HEK293 (cell line): Measurements from ENCODE around the gene CPT1A.

Experiments
- CTCF ChIA-PET: fragments of 350-600 bp; formaldehyde crosslinking; extraction: SDS; loops from one replicate; lab custom pipeline; 2021; ENCODE audit warnings: antibody characterized with exemption; lab: Yijun Ruan, JAX
- POLR2A ChIA-PET: fragments of 300-600 bp; formaldehyde crosslinking; extraction: SDS; loops from one replicate; lab custom pipeline; 2020; ENCODE audit warnings: antibody characterized with exemption, inconsistent platforms; lab: Yijun Ruan, JAX
- H3K27ac ChIP-seq: fragments of 200-500 bp; sonication (Bioruptor generic); 2 replicates; pipeline ENCODE4 v1.5.1; 2014; ENCODE audit warnings: low read depth, low read length, control low read depth, inconsistent platforms; ENCODE audit errors: extremely low read depth
- H3K36me3 ChIP-seq, 2 experiments: fragments of 200-500 bp in 1 of 2; sonication (Bioruptor generic) in 1 of 2; 1 replicate in 1 of 2; 2 replicates in 1 of 2; pipeline ENCODE4 v1.5.1; 2014 to 2017; ENCODE audit warnings: inconsistent platforms in 2 of 2, low read length in 2 of 2; ENCODE audit not compliant: control insufficient read depth in 2 of 2, insufficient read depth in 1 of 2
- H3K4me1 ChIP-seq: fragments of 200-500 bp; sonication (Bioruptor generic); 2 replicates; pipeline ENCODE4 v1.5.1; 2014; ENCODE audit warnings: mild to moderate bottlenecking, low read length, inconsistent platforms; ENCODE audit not compliant: control insufficient read depth, insufficient read depth
- H3K4me3 ChIP-seq: 2 replicates; pipeline ENCODE4 v1.5.1; 2011; ENCODE audit warnings: low read depth, mild to moderate bottlenecking, control low read depth, low read length, moderate library complexity
- H3K9me3 ChIP-seq: fragments of 200-500 bp; sonication (Bioruptor generic); 2 replicates; pipeline ENCODE4 v1.5.1; 2014; ENCODE audit warnings: low read depth, low read length, inconsistent platforms; ENCODE audit not compliant: control insufficient read depth, insufficient read depth
- GLIS1 ChIP-seq: fragments of 450-650 bp; formaldehyde crosslinking; IDR thresholded peaks from 2 replicates; pipeline ENCODE4 v1.5.1; 2016; ENCODE audit warnings: missing biosample characterization, missing genetic modification characterization
- HOXC10 ChIP-seq: sonication (generic); formaldehyde crosslinking; IDR thresholded peaks from 2 replicates; pipeline ENCODE4 v1.8.1; 2023; ENCODE audit warnings: mild to moderate bottlenecking, missing genetic modification reagents
- MZF1 ChIP-seq: fragments of 450-650 bp; formaldehyde crosslinking; IDR thresholded peaks from 2 replicates; pipeline ENCODE4 v1.5.1; 2017; ENCODE audit warnings: missing biosample characterization, missing genetic modification characterization, borderline replicate concordance
- SCRT2 ChIP-seq: fragments of 450-650 bp; formaldehyde crosslinking; IDR thresholded peaks from 2 replicates; pipeline ENCODE4 v1.5.1; 2016; ENCODE audit warnings: missing biosample characterization, missing genetic modification characterization
- SP2 ChIP-seq: fragments of 450-650 bp; formaldehyde crosslinking; IDR thresholded peaks from 2 replicates; pipeline ENCODE4 v1.5.1; 2016; ENCODE audit warnings: missing biosample characterization, missing genetic modification characterization
- TCF7L2 ChIP-seq: IDR thresholded peaks from 2 replicates; pipeline ENCODE4 v1.6.1; 2011; ENCODE audit warnings: low read depth, mild to moderate bottlenecking, inconsistent platforms, low read length, moderate library complexity, borderline replicate concordance
- WT1 ChIP-seq: fragments of 450-650 bp; formaldehyde crosslinking; IDR thresholded peaks from 2 replicates; pipeline ENCODE4 v1.5.1; 2016; ENCODE audit warnings: missing biosample characterization, missing genetic modification characterization
- ZBTB11 ChIP-seq: fragments of 450-650 bp; formaldehyde crosslinking; conservative IDR thresholded peaks from 2 replicates; pipeline ENCODE4 v1.5.1; 2016; ENCODE audit warnings: low read depth, missing biosample characterization, missing genetic modification characterization
- ZNF157 ChIP-seq: fragments of 450-650 bp; formaldehyde crosslinking; IDR thresholded peaks from 2 replicates; pipeline ENCODE4 v1.5.1; 2016; ENCODE audit warnings: missing biosample characterization, missing genetic modification characterization
- ZNF202 ChIP-seq: fragments of 450-650 bp; formaldehyde crosslinking; IDR thresholded peaks from 2 replicates; pipeline ENCODE4 v1.5.1; 2016; ENCODE audit warnings: missing biosample characterization, missing genetic modification characterization, borderline replicate concordance
- ZNF214 ChIP-seq: fragments of 450-650 bp; formaldehyde crosslinking; IDR thresholded peaks from 2 replicates; pipeline ENCODE4 v1.5.1; 2017; ENCODE audit warnings: missing biosample characterization, mild to moderate bottlenecking, missing genetic modification characterization, borderline replicate concordance
- ZNF302 ChIP-seq: fragments of 450-650 bp; formaldehyde crosslinking; IDR thresholded peaks from 2 replicates; pipeline ENCODE4 v1.5.1; 2016; ENCODE audit warnings: missing biosample characterization, missing genetic modification characterization, low read depth
- ZNF366 ChIP-seq: fragments of 450-650 bp; formaldehyde crosslinking; conservative IDR thresholded peaks from 2 replicates; pipeline ENCODE4 v1.5.1; 2016; ENCODE audit warnings: missing biosample characterization, missing genetic modification characterization
- ZNF398 ChIP-seq: fragments of 450-650 bp; formaldehyde crosslinking; IDR thresholded peaks from 2 replicates; pipeline ENCODE4 v1.5.1; 2017; ENCODE audit warnings: missing biosample characterization, missing genetic modification characterization
- ZNF404 ChIP-seq: fragments of 450-650 bp; formaldehyde crosslinking; IDR thresholded peaks from 2 replicates; pipeline ENCODE4 v1.5.1; 2017; ENCODE audit warnings: missing biosample characterization, missing genetic modification characterization
- ZNF433 ChIP-seq: fragments of 450-650 bp; formaldehyde crosslinking; IDR thresholded peaks from 2 replicates; pipeline ENCODE4 v1.5.1; 2016; ENCODE audit warnings: missing biosample characterization, missing genetic modification characterization, low read depth
- ZNF544 ChIP-seq: fragments of 450-650 bp; formaldehyde crosslinking; IDR thresholded peaks from 2 replicates; pipeline ENCODE4 v1.5.0; 2017; ENCODE audit warnings: missing biosample characterization, missing genetic modification characterization
- ZNF558 ChIP-seq: fragments of 450-650 bp; formaldehyde crosslinking; IDR thresholded peaks from 2 replicates; pipeline ENCODE4 v1.5.1; 2016; ENCODE audit warnings: missing biosample characterization, missing genetic modification characterization
- ZNF596 ChIP-seq: fragments of 450-650 bp; IDR thresholded peaks from 2 replicates; pipeline ENCODE4 v1.5.0; 2018; ENCODE audit warnings: missing biosample characterization, mild to moderate bottlenecking, missing genetic modification characterization, moderate library complexity
- ZNF610 ChIP-seq: fragments of 450-650 bp; formaldehyde crosslinking; IDR thresholded peaks from 2 replicates; pipeline ENCODE4 v1.5.1; 2016; ENCODE audit warnings: missing biosample characterization, missing genetic modification characterization, borderline replicate concordance
- ZNF776 ChIP-seq: fragments of 450-650 bp; formaldehyde crosslinking; IDR thresholded peaks from 2 replicates; pipeline ENCODE4 v1.5.0; 2017; ENCODE audit warnings: missing biosample characterization, missing genetic modification characterization, borderline replicate concordance
- ZSCAN4 ChIP-seq: fragments of 450-650 bp; formaldehyde crosslinking; IDR thresholded peaks from 2 replicates; pipeline ENCODE4 v1.5.1; 2017; ENCODE audit warnings: missing biosample characterization, missing genetic modification characterization

CPT1A gene

GRCh38 chr11:68848429-68848828 lies 6.7 kb upstream of the CPT1A start:
- Histone ChIP-seq H3K9me3 (no peaks in the 10 kb centered on the region), H3K36me3 (no peaks in the 10 kb centered on the region), H3K4me1 (no peaks in the 10 kb centered on the region), H3K4me3 (no peak overlapping the region), H3K27ac (no peak overlapping the region)
- TF ChIP-seq MZF1 (no peak), ZSCAN4 (tag by site-specific recombination) (peak; percentile 92)
- ChIA-PET CTCF (no interaction called here), POLR2A (interaction anchor here (0.7 kb wide), 1 partner anchor 51 kb away, joined by 3 read pairs; no protein-coding TSS in a partner anchor)

GRCh38 chr11:68847395-68847794 lies 5.7 kb upstream of the CPT1A start:
- no peaks in the 10 kb centered on the region for H3K9me3 ChIP-seq
- ChIA-PET POLR2A (no interaction called here), CTCF (no interaction called here)
- no peaks in the 10 kb centered on the region for H3K4me1 ChIP-seq
- no peaks in the 10 kb centered on the region for H3K36me3 ChIP-seq
- no peak overlapping the region for H3K27ac ChIP-seq
- H3K4me3 ChIP-seq, result no peak overlapping the region
- TF ChIP-seq WT1, result no peak
- TF ChIP-seq ZNF366 (tag by site-specific recombination), result no peak
- no peak for TF ChIP-seq ZNF610
- no peak for TF ChIP-seq ZNF157 (tag by site-specific recombination)
- TF ChIP-seq ZNF302 (tag by site-specific recombination), result no peak
- no peak for TF ChIP-seq ZNF776
- TF ChIP-seq ZNF202 (tag by site-specific recombination), result no peak
- TF ChIP-seq TCF7L2, result no peak

- TF ChIP-seq SCRT2 (tag by site-specific recombination) (peak; percentile 72), ZBTB11 (tag by site-specific recombination) (no peak), ZNF544 (tag by site-specific recombination) (no peak), ZNF433 (tag by site-specific recombination) (no peak)
- CTCF ChIA-PET, result no interaction called here
- no peak overlapping the region for H3K27ac ChIP-seq
- H3K4me3 ChIP-seq, result no peak overlapping the region
- POLR2A ChIA-PET, result interaction anchor here (0.6 kb wide), 1 partner anchor 9 kb away, joined by 3 read pairs; no protein-coding TSS in a partner anchor
- no peaks in the 10 kb centered on the region for H3K9me3 ChIP-seq
- H3K4me1 ChIP-seq, result no peaks in the 10 kb centered on the region
- no peaks in the 10 kb centered on the region for H3K36me3 ChIP-seq
These were observed 3.8 kb upstream of the CPT1A start for GRCh38 chr11:68845351-68846002.

GRCh38 chr11:68844801-68845200 lies 3.1 kb upstream of the CPT1A start:
- H3K4me3 ChIP-seq, result no peak overlapping the region
- TF ChIP-seq ZNF596 (tag by site-specific recombination) (no peak), ZNF610 (no peak), GLIS1 (tag by site-specific recombination) (no peak), ZNF404 (tag by site-specific recombination) (no peak), ZNF558 (tag by site-specific recombination) (no peak), SP2 (no peak), HOXC10 (no peak), ZNF214 (tag by site-specific recombination) (no peak), ZNF398 (tag by site-specific recombination) (no peak)

More at GRCh38 chr11:68844801-68845200, 3.1 kb upstream of the CPT1A start:
- Histone ChIP-seq H3K27ac (no peak overlapping the region), H3K9me3 (no peaks in the 10 kb centered on the region), H3K36me3 (no peaks in the 10 kb centered on the region), H3K4me1 (no peaks in the 10 kb centered on the region)
- ChIA-PET CTCF (interaction anchor here (0.6 to 0.7 kb wide), 2 partner anchors 21 to 143 kb away, joined by 3 read pairs; no protein-coding TSS in a partner anchor), POLR2A (no interaction called here)
